HG02642 (cell line): Measurements from ENCODE around the gene BCAS1.
A peak's percentile ranks its signal among the peaks of the same experiment; 100 is the strongest.
"Not testable (repeated sequence)": the region's sequence is repeated elsewhere in the genome, so short reads cannot be mapped to it uniquely, and the experiment has no call there.

Source experiments
- ATAC-seq: cut with Tn5 transposase; IDR thresholded peaks from one replicate; pipeline ENCODE4 v1.9.1; 2021; ENCODE audit warnings: mild to moderate bottlenecking; ENCODE audit not compliant: unreplicated experiment, poor library complexity

BCAS1 gene

GRCh38 chr20:53934421-53935343 is 135.7 kb downstream of the BCAS1 start:
- ATAC-seq, result peak; percentile 40

- ATAC-seq, result no peak
These were observed 137.1 kb downstream of the BCAS1 start for GRCh38 chr20:53933232-53933846.

- not testable (repeated sequence) for ATAC-seq
These were observed 137.7 kb downstream of the BCAS1 start for GRCh38 chr20:53932655-53933192.

GRCh38 chr20:53931597-53931996 is 138.8 kb downstream of the BCAS1 start:
- no peak for ATAC-seq

- no peak for ATAC-seq
These were observed 139.5 kb downstream of the BCAS1 start for GRCh38 chr20:53930651-53931504.

- ATAC-seq, result peak; percentile 65
These were observed 140.3 kb downstream of the BCAS1 start for GRCh38 chr20:53929974-53930650.

- ATAC-seq, result no peak
These were observed 141.0 kb downstream of the BCAS1 start for GRCh38 chr20:53929399-53929798.

GRCh38 chr20:53927990-53928389 is 142.4 kb downstream of the BCAS1 start:
- ATAC-seq, result no peak

GRCh38 chr20:53926428-53927028 is 143.9 kb downstream of the BCAS1 start:
- peak; percentile 72 for ATAC-seq

GRCh38 chr20:53925651-53926401 is 144.6 kb downstream of the BCAS1 start:
- ATAC-seq, result no peak

GRCh38 chr20:53923566-53924369 is 146.6 kb downstream of the BCAS1 start:
- ATAC-seq, result no peak

GRCh38 chr20:53922901-53923314 is 147.5 kb downstream of the BCAS1 start:
- ATAC-seq, result peak; percentile 49

GRCh38 chr20:53921443-53921973 is 148.9 kb downstream of the BCAS1 start:
- no peak for ATAC-seq

GRCh38 chr20:53920647-53921245 is 149.6 kb downstream of the BCAS1 start:
- no peak for ATAC-seq

GRCh38 chr20:53919886-53920285 is 150.5 kb downstream of the BCAS1 start:
- no peak for ATAC-seq

- no peak for ATAC-seq
These were observed 151.4 kb downstream of the BCAS1 start for GRCh38 chr20:53918949-53919361.

- ATAC-seq, result no peak
These were observed 152.4 kb downstream of the BCAS1 start for GRCh38 chr20:53918020-53918311.
